K562 (cell line): ENCODE results near the gene CABP4. TPM values are rescaled to one million over a fixed set of nuclear protein-coding genes. Genes with fewer than 3 reads are reported as not detected.

ENCODE experiments used
- CEBPB ChIP-seq: fragments of 450-650 bp; IDR thresholded peaks from 2 replicates; pipeline ENCODE4 v1.6.1; 2016; ENCODE audit warnings: missing genetic modification characterization, missing compliant biosample characterization
- FUS ChIP-seq: fragments of 200-400 bp; formaldehyde crosslinking; optimal IDR thresholded peaks from 2 replicates; pipeline ENCODE3; 2017; ENCODE audit warnings: low read depth, low read length
- ILF3 ChIP-seq: fragments of 450-650 bp; IDR thresholded peaks from 2 replicates; pipeline ENCODE4 v1.6.1; 2018; ENCODE audit warnings: antibody characterized with exemption, mild to moderate bottlenecking, moderate library complexity, borderline replicate concordance
- JUN ChIP-seq, 2 experiments: sonication (generic) in 1 of 2; formaldehyde crosslinking in 1 of 2; IDR thresholded peaks; 2 replicates each; pipeline versions ENCODE4 v1.6.1 to v1.8.0; 2012 to 2022; ENCODE audit warnings: borderline replicate concordance in 2 of 2, mild to moderate bottlenecking in 2 of 2, improper control_type of control experiment in 1 of 2, low read depth in 1 of 2, low read length in 1 of 2, missing genetic modification reagents in 1 of 2
- KDM5B ChIP-seq: fragments of 200-600 bp; sonication (generic); IDR thresholded peaks from 2 replicates; pipeline ENCODE4 v1.6.1; 2012; ENCODE audit warnings: low read depth, mild to moderate bottlenecking, moderate library complexity, low read length, control low read depth, inconsistent platforms; ENCODE audit not compliant: insufficient replicate concordance
- KLF1 ChIP-seq: fragments of 450-650 bp; IDR thresholded peaks from 2 replicates; pipeline ENCODE4 v1.6.1; 2016; ENCODE audit warnings: missing genetic modification characterization, missing compliant biosample characterization
- MAFG ChIP-seq: fragments of 450-650 bp; conservative IDR thresholded peaks from 2 replicates; pipeline ENCODE4 v1.6.1; 2016; ENCODE audit warnings: missing genetic modification characterization, missing compliant biosample characterization
- PHF8 ChIP-seq: fragments of 200-600 bp; sonication (generic); IDR thresholded peaks from 2 replicates; pipeline ENCODE4 v1.6.1; 2012; ENCODE audit warnings: mixed run types, mild to moderate bottlenecking, inconsistent platforms, low read length, moderate library complexity, borderline replicate concordance
- RHOXF2B ChIP-seq: fragments of 250-450 bp; sonication (Bioruptor Pico); conservative IDR thresholded peaks from 2 replicates; pipeline ENCODE4 v1.5.1; 2021
- SAFB ChIP-seq: fragments of 200-400 bp; formaldehyde crosslinking; IDR thresholded peaks from 2 replicates; pipeline ENCODE4 v1.6.1; 2017; ENCODE audit warnings: low read depth, low read length, borderline replicate concordance
- SNRNP70 ChIP-seq: fragments of 200-400 bp; formaldehyde crosslinking; optimal IDR thresholded peaks from 2 replicates; pipeline ENCODE3; 2017; ENCODE audit warnings: low read depth, low read length
- TFE3 ChIP-seq: fragments of 450-650 bp; formaldehyde crosslinking; IDR thresholded peaks from 2 replicates; pipeline ENCODE4 v1.4.0; 2020; ENCODE audit warnings: mild to moderate bottlenecking, mixed read lengths
- U2AF2 ChIP-seq: fragments of 200-400 bp; formaldehyde crosslinking; optimal IDR thresholded peaks from 2 replicates; pipeline ENCODE3; 2017; ENCODE audit warnings: low read depth, mild to moderate bottlenecking, low read length
- USF1 ChIP-seq: sonication (generic); formaldehyde crosslinking; IDR thresholded peaks from 2 replicates; pipeline ENCODE4 v1.9.0; 2022; ENCODE audit warnings: mild to moderate bottlenecking, missing genetic modification reagents
- ZBTB34 ChIP-seq: fragments of 250-450 bp; sonication (Bioruptor Pico); IDR thresholded peaks from 2 replicates; pipeline ENCODE4 v1.8.0; 2021; ENCODE audit warnings: mild to moderate bottlenecking, moderate library complexity
- ZBTB8A ChIP-seq: fragments of 450-650 bp; IDR thresholded peaks from 2 replicates; pipeline ENCODE4 v1.6.1; 2018; ENCODE audit warnings: mild to moderate bottlenecking, moderate library complexity; ENCODE audit not compliant: partially characterized antibody
- ZKSCAN1 ChIP-seq: fragments of 150-350 bp; IDR thresholded peaks from 2 replicates; pipeline ENCODE4 v1.6.1; 2016; ENCODE audit warnings: low read depth, low read length
- polyA plus RNA-seq, 8 experiments: library from polyadenylated mRNA; depleted of rRNA in 4 of 8; stranded (reverse) in 5 of 8; unstranded in 3 of 8; fragments of >200 nt; fragmentation: Nextera tagmentation in 2 of 8; fragmentation: Illumina TruSeq in 1 of 8; extraction: Ambion mirVana in 2 of 8; extraction: Trizol in 1 of 8; gene quantifications; 2 replicates each; pipeline versions ENCODE4 v1.2.1 to v1.2.3, GENCODE V29; 2011 to 2014; ENCODE audit warnings: inconsistent platforms in 1 of 8, missing spikeins in 1 of 8
- total RNA-seq, 7 experiments: library from RNA; depleted of rRNA in 6 of 7; stranded (reverse); fragments of >200 nt in 6 of 7; fragmentation: Illumina TruSeq in 2 of 7; extraction: Trizol in 2 of 7; gene quantifications; 2 replicates each; pipeline versions ENCODE4 v1.2.1 to v1.2.3, GENCODE V29; 2011 to 2021; ENCODE audit warnings: low replicate concordance in 1 of 7
- TF ChIP-seq, protein P1 (sequence below), 2 experiments: fragments of 450-650 bp in 1 of 2; IDR thresholded peaks; 2 replicates each; pipeline ENCODE4 v1.6.1; 2011 to 2017; ENCODE audit warnings: low read depth in 2 of 2, antibody characterized with exemption in 1 of 2, borderline replicate concordance in 1 of 2, low read length in 1 of 2, mild to moderate bottlenecking in 1 of 2, mixed read lengths in 1 of 2; ENCODE audit not compliant: control insufficient read depth in 1 of 2

Gene CABP4
- total and polyA plus RNA-seq, 9 of the 15 experiments (the other 6 are each of a cell fraction or from before 2014, with no cell fraction given): 0.11 TPM; not detected in 8

GRCh38 chr11:67504950-67505581 is 49.9 kb downstream of the CABP4 start, which contains the start of gene PITPNM1 (continued):
- TF ChIP-seq KDM5B (no peak), KLF1 (tag) (no peak), RHOXF2B (no peak), ZBTB34 (CRISPR knock-in tag) (no peak), FUS (no peak), MAFG (tag) (no peak), USF1 (CRISPR knock-in tag) (no peak), ILF3 (no peak), ZKSCAN1 (no peak), PHF8 (peak; percentile 63; the same call in 1 of the 2 replicates), U2AF2 (no peak), SNRNP70 (no peak), JUN (IDR thresholded peaks at IDR 0.05; ENCODE audit: borderline replicate concordance, low read depth, low read length) (no peak), JUN (CRISPR knock-in tag; IDR thresholded peaks at IDR 0.05; ENCODE audit: borderline replicate concordance) (no peak; the same call in 1 of the 2 replicates), ZBTB8A (no peak), TFE3 (CRISPR knock-in tag) (no peak), SAFB (no peak), CEBPB (tag) (no peak)
- TF ChIP-seq, protein P1, sequence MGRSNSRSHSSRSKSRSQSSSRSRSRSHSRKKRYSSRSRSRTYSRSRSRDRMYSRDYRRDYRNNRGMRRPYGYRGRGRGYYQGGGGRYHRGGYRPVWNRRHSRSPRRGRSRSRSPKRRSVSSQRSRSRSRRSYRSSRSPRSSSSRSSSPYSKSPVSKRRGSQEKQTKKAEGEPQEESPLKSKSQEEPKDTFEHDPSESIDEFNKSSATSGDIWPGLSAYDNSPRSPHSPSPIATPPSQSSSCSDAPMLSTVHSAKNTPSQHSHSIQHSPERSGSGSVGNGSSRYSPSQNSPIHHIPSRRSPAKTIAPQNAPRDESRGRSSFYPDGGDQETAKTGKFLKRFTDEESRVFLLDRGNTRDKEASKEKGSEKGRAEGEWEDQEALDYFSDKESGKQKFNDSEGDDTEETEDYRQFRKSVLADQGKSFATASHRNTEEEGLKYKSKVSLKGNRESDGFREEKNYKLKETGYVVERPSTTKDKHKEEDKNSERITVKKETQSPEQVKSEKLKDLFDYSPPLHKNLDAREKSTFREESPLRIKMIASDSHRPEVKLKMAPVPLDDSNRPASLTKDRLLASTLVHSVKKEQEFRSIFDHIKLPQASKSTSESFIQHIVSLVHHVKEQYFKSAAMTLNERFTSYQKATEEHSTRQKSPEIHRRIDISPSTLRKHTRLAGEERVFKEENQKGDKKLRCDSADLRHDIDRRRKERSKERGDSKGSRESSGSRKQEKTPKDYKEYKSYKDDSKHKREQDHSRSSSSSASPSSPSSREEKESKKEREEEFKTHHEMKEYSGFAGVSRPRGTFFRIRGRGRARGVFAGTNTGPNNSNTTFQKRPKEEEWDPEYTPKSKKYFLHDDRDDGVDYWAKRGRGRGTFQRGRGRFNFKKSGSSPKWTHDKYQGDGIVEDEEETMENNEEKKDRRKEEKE (IDR thresholded peaks at IDR 0.05; ENCODE audit: borderline replicate concordance in 1 of 2, control insufficient read depth in 1 of 2, low read depth in 2 of 2, low read length in 1 of 2): no peak
